Measurements from ENCODE around the gene MCCC1. TPM values are rescaled to one million over a fixed set of nuclear protein-coding genes. Genes with fewer than 3 reads are reported as not detected.

MCCC1 gene
- total RNA-seq, 1 donor from 2014 or later, result 24.1 TPM

- Mint-ChIP-seq H3K4me1 (ENCODE audit: low read depth) (peaks cover 10% of the 10 kb centered on the region), H3K4me3 (ENCODE audit: unreplicated experiment) (no peak overlapping the region), H3K27ac (ENCODE audit: unreplicated experiment) (no peak overlapping the region), H3K9me3 (ENCODE audit: low read depth) (peaks cover 17% of the 10 kb centered on the region), H3K36me3 (ENCODE audit: low read depth) (peaks cover 12% of the 10 kb centered on the region), H3K27me3 (ENCODE audit: low read depth) (no peaks in the 10 kb centered on the region)
- TF ChIP-seq CTCF (IDR thresholded peaks at IDR 0.05), result no peak
- no peak for DNase-seq (ENCODE audit: low spot score)
Measured at GRCh38 chr3:183132409-183132808, 33.1 kb upstream of the MCCC1 start.

- Mint-ChIP-seq H3K27ac (ENCODE audit: unreplicated experiment) (peak overlapping the region; percentile 12), H3K27me3 (ENCODE audit: low read depth) (no peaks in the 10 kb centered on the region), H3K4me1 (ENCODE audit: low read depth) (peaks cover 10% of the 10 kb centered on the region), H3K4me3 (ENCODE audit: unreplicated experiment) (no peak overlapping the region), H3K9me3 (ENCODE audit: low read depth) (peaks cover 17% of the 10 kb centered on the region), H3K36me3 (ENCODE audit: low read depth) (peaks cover 12% of the 10 kb centered on the region)
- DNase-seq (ENCODE audit: low spot score), result no peak
- TF ChIP-seq CTCF (IDR thresholded peaks at IDR 0.05), result no peak
Measured at GRCh38 chr3:183131735-183132134, 32.4 kb upstream of the MCCC1 start.

- no peaks in the 10 kb centered on the region for H3K27me3 Mint-ChIP-seq (ENCODE audit: low read depth)
- no peak overlapping the region for H3K27ac Mint-ChIP-seq (ENCODE audit: unreplicated experiment)
- peaks cover 17% of the 10 kb centered on the region for H3K9me3 Mint-ChIP-seq (ENCODE audit: low read depth)
- TF ChIP-seq CTCF (IDR thresholded peaks at IDR 0.05), result no peak
- peaks cover 12% of the 10 kb centered on the region for H3K36me3 Mint-ChIP-seq (ENCODE audit: low read depth)
- no peak overlapping the region for H3K4me3 Mint-ChIP-seq (ENCODE audit: unreplicated experiment)
- peaks cover 10% of the 10 kb centered on the region for H3K4me1 Mint-ChIP-seq (ENCODE audit: low read depth)
- no peak for DNase-seq (ENCODE audit: low spot score)
Measured at GRCh38 chr3:183131186-183131725, 32.0 kb upstream of the MCCC1 start.

GRCh38 chr3:183129243-183129642 is 29.9 kb upstream of the MCCC1 start:
- peaks cover 10% of the 10 kb centered on the region for H3K4me1 Mint-ChIP-seq (ENCODE audit: low read depth)
- H3K27ac Mint-ChIP-seq (ENCODE audit: unreplicated experiment), result no peak overlapping the region
- no peak overlapping the region for H3K4me3 Mint-ChIP-seq (ENCODE audit: unreplicated experiment)
- TF ChIP-seq CTCF (IDR thresholded peaks at IDR 0.05), result no peak
- H3K9me3 Mint-ChIP-seq (ENCODE audit: low read depth), result peaks cover 17% of the 10 kb centered on the region
- no peaks in the 10 kb centered on the region for H3K27me3 Mint-ChIP-seq (ENCODE audit: low read depth)
- no peak for DNase-seq (ENCODE audit: low spot score)
- H3K36me3 Mint-ChIP-seq (ENCODE audit: low read depth), result peaks cover 9% of the 10 kb centered on the region

- no peak for DNase-seq (ENCODE audit: low spot score)
- H3K4me1 Mint-ChIP-seq (ENCODE audit: low read depth), result peaks cover 13% of the 10 kb centered on the region
- H3K9me3 Mint-ChIP-seq (ENCODE audit: low read depth), result peaks cover 17% of the 10 kb centered on the region
- H3K27ac Mint-ChIP-seq (ENCODE audit: unreplicated experiment), result no peak overlapping the region
- no peaks in the 10 kb centered on the region for H3K27me3 Mint-ChIP-seq (ENCODE audit: low read depth)
- H3K36me3 Mint-ChIP-seq (ENCODE audit: low read depth), result peaks cover 9% of the 10 kb centered on the region
- H3K4me3 Mint-ChIP-seq (ENCODE audit: unreplicated experiment), result no peak overlapping the region
- no peak for TF ChIP-seq CTCF (IDR thresholded peaks at IDR 0.05)
Measured at GRCh38 chr3:183128709-183129108, 29.4 kb upstream of the MCCC1 start.

Data from chondrocyte (in vitro differentiated cells).